Smooth muscle cell (in vitro differentiated cells): Measurements from ENCODE around the gene NDUFB10. TPM values are rescaled to one million over a fixed set of nuclear protein-coding genes. Genes with fewer than 3 reads are reported as not detected.

Experiments used
- DNase-seq: peaks from one replicate; lab custom pipeline; 2025; ENCODE audit not compliant: unreplicated experiment; lab: John Stamatoyannopoulos, UW
- H2AFZ ChIP-seq: fragments of 200-600 bp; sonication (generic); 2 replicates; pipeline ENCODE4 v1.6.0; 2016; ENCODE audit warnings: antibody characterized with exemption, low read depth, mild to moderate bottlenecking
- H3F3A ChIP-seq: fragments of 200-600 bp; sonication (generic); 2 replicates; pipeline ENCODE4 v1.6.0; 2017; ENCODE audit warnings: antibody characterized with exemption, low read depth
- H3K27ac ChIP-seq: fragments of 200-600 bp; sonication (generic); 2 replicates; pipeline ENCODE4 v1.5.1; 2016; ENCODE audit warnings: low read depth, mild to moderate bottlenecking
- H3K27me3 ChIP-seq: fragments of 200-600 bp; sonication (generic); 2 replicates; pipeline ENCODE4 v1.6.1; 2016; ENCODE audit warnings: low read depth, mild to moderate bottlenecking
- H3K36me3 ChIP-seq: fragments of 200-600 bp; sonication (generic); 2 replicates; pipeline ENCODE4 v1.5.1; 2016; ENCODE audit warnings: low read depth
- H3K4me1 ChIP-seq: fragments of 200-600 bp; sonication (generic); 2 replicates; pipeline ENCODE4 v1.5.1; 2016; ENCODE audit warnings: low read depth
- H3K4me2 ChIP-seq: fragments of 200-600 bp; sonication (generic); 2 replicates; pipeline ENCODE4 v1.6.0; 2016; ENCODE audit warnings: mild to moderate bottlenecking
- H3K4me3 ChIP-seq: fragments of 200-600 bp; sonication (generic); 2 replicates; pipeline ENCODE4 v1.5.1; 2016; ENCODE audit warnings: mild to moderate bottlenecking
- H3K79me2 ChIP-seq: fragments of 200-600 bp; sonication (generic); 2 replicates; pipeline ENCODE4 v1.6.0; 2016; ENCODE audit warnings: low read depth, mild to moderate bottlenecking
- H3K9ac ChIP-seq: fragments of 200-600 bp; sonication (generic); 2 replicates; pipeline ENCODE4 v1.6.0; 2016; ENCODE audit warnings: low read depth
- H3K9me3 ChIP-seq: fragments of 200-600 bp; sonication (generic); replicated peaks from 2 replicates; pipeline ENCODE4 v1.5.1; 2016; ENCODE audit warnings: low read depth
- H4K20me1 ChIP-seq: fragments of 200-600 bp; sonication (generic); 2 replicates; pipeline ENCODE4 v1.6.0; 2016; ENCODE audit warnings: low read depth
- WGBS: methylation state at CpG from one replicate; pipeline ENCODE4 v1.1.7; 2016; ENCODE audit warnings: low lambda C conversion rate; 5-methylcytosine and 5-hydroxymethylcytosine counted together
- polyA plus RNA-seq: library from polyadenylated mRNA; unstranded; fragments of >200 nt; fragmentation: Nextera tagmentation; extraction: Ambion mirVana; gene quantifications from 2 replicates; pipeline ENCODE4 v1.2.1, GENCODE V29; 2016
- total RNA-seq: library from RNA; depleted of rRNA; stranded (reverse); fragments of >200 nt; gene quantifications from 2 replicates; pipeline ENCODE4 v1.2.3, GENCODE V29; 2014
- TF ChIP-seq, protein P1 (sequence below): fragments of 200-600 bp; sonication (generic); IDR thresholded peaks from 2 replicates; pipeline ENCODE4 v1.5.1; 2017; ENCODE audit warnings: borderline replicate concordance, mild to moderate bottlenecking, antibody characterized with exemption; ENCODE audit not compliant: insufficient read depth, poor library complexity, severe bottlenecking

The NDUFB10 gene
- total and polyA plus RNA-seq, 2 experiments from 2014 or later: 176 to 295 TPM

GRCh38 chr16:1982013-1982433 is 22.7 kb downstream of the NDUFB10 start:
- no peak overlapping the region for H3K27ac ChIP-seq
- DNase-seq: no peak
- H3K36me3 ChIP-seq: no peaks in the 10 kb centered on the region
- H3K9ac ChIP-seq: no peak overlapping the region
- no peaks in the 10 kb centered on the region for H4K20me1 ChIP-seq
- H3K4me2 ChIP-seq: no peak overlapping the region
- peaks cover 28% of the 10 kb centered on the region for H3K4me1 ChIP-seq
- H3K9me3 ChIP-seq: no peaks in the 10 kb centered on the region
- TF ChIP-seq, protein P1, sequence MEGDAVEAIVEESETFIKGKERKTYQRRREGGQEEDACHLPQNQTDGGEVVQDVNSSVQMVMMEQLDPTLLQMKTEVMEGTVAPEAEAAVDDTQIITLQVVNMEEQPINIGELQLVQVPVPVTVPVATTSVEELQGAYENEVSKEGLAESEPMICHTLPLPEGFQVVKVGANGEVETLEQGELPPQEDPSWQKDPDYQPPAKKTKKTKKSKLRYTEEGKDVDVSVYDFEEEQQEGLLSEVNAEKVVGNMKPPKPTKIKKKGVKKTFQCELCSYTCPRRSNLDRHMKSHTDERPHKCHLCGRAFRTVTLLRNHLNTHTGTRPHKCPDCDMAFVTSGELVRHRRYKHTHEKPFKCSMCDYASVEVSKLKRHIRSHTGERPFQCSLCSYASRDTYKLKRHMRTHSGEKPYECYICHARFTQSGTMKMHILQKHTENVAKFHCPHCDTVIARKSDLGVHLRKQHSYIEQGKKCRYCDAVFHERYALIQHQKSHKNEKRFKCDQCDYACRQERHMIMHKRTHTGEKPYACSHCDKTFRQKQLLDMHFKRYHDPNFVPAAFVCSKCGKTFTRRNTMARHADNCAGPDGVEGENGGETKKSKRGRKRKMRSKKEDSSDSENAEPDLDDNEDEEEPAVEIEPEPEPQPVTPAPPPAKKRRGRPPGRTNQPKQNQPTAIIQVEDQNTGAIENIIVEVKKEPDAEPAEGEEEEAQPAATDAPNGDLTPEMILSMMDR: no peak
- 85% methylated on average over 5 of the region's 5 CpGs for WGBS
- H3K79me2 ChIP-seq: no peaks in the 10 kb centered on the region
- no peak overlapping the region for H3K4me3 ChIP-seq
- no peak overlapping the region for H2AFZ ChIP-seq
- H3K27me3 ChIP-seq: peaks cover 54% of the 10 kb centered on the region
- H3F3A ChIP-seq: peaks cover 7% of the 10 kb centered on the region

- H3K79me2 ChIP-seq: no peaks in the 10 kb centered on the region
- H3K4me1 ChIP-seq: peaks cover 28% of the 10 kb centered on the region
- H4K20me1 ChIP-seq: no peaks in the 10 kb centered on the region
- TF ChIP-seq, protein P1: peak; percentile 6
- H3K4me3 ChIP-seq: peak overlapping the region; percentile 89
- H3K9me3 ChIP-seq: no peaks in the 10 kb centered on the region
- no peak overlapping the region for H3K9ac ChIP-seq
- peaks cover 7% of the 10 kb centered on the region for H3F3A ChIP-seq
- 35% methylated on average over 19 of the region's 19 CpGs for WGBS
- DNase-seq: no peak
- no peak overlapping the region for H3K27ac ChIP-seq
- H2AFZ ChIP-seq: no peak overlapping the region
- H3K27me3 ChIP-seq: peaks cover 53% of the 10 kb centered on the region
- H3K36me3 ChIP-seq: no peaks in the 10 kb centered on the region
- peak overlapping the region; percentile 99 for H3K4me2 ChIP-seq
Measured at GRCh38 chr16:1982991-1983543, 23.7 kb downstream of the NDUFB10 start.

GRCh38 chr16:1983544-1984346 is 24.4 kb downstream of the NDUFB10 start, which contains the start of gene GFER:
Gene GFER, plus strand, starts transcription at chr16:1984193. Its CDS starts 26 bp downstream, at chr16:1984219.
- H3K9ac ChIP-seq: peak within 1 kb of the TSS; percentile 84
- H3F3A ChIP-seq: peaks cover 7% of the 10 kb centered on the region
- DNase-seq: peak; percentile 76
- H3K27me3 ChIP-seq: peaks cover 53% of the 10 kb centered on the region
- H2AFZ ChIP-seq: peak within 1 kb of the TSS; percentile 81
- no peaks in the 10 kb centered on the region for H4K20me1 ChIP-seq
- no peaks in the 10 kb centered on the region for H3K79me2 ChIP-seq
- TF ChIP-seq, protein P1: peak; percentile 9
- H3K27ac ChIP-seq: peak within 1 kb of the TSS; percentile 13
- H3K4me3 ChIP-seq: peak within 1 kb of the TSS; percentile 89
- WGBS: 1% methylated on average over 92 of the region's 109 CpGs
- no peaks in the 10 kb centered on the region for H3K36me3 ChIP-seq
- H3K9me3 ChIP-seq: no peaks in the 10 kb centered on the region
- H3K4me1 ChIP-seq: peaks cover 28% of the 10 kb centered on the region
- peak within 1 kb of the TSS; percentile 99 for H3K4me2 ChIP-seq
